GM19328 (cell line): Measurements from ENCODE around the gene EIF4G1.
A peak's percentile ranks its signal among the peaks of the same experiment; 100 is the strongest.

Experiments
- ATAC-seq: cut with Tn5 transposase; IDR thresholded peaks from one replicate; pipeline ENCODE4 v1.9.1; 2021; ENCODE audit warnings: mild to moderate bottlenecking, moderate library complexity; ENCODE audit not compliant: unreplicated experiment

EIF4G1 gene

DNA sequence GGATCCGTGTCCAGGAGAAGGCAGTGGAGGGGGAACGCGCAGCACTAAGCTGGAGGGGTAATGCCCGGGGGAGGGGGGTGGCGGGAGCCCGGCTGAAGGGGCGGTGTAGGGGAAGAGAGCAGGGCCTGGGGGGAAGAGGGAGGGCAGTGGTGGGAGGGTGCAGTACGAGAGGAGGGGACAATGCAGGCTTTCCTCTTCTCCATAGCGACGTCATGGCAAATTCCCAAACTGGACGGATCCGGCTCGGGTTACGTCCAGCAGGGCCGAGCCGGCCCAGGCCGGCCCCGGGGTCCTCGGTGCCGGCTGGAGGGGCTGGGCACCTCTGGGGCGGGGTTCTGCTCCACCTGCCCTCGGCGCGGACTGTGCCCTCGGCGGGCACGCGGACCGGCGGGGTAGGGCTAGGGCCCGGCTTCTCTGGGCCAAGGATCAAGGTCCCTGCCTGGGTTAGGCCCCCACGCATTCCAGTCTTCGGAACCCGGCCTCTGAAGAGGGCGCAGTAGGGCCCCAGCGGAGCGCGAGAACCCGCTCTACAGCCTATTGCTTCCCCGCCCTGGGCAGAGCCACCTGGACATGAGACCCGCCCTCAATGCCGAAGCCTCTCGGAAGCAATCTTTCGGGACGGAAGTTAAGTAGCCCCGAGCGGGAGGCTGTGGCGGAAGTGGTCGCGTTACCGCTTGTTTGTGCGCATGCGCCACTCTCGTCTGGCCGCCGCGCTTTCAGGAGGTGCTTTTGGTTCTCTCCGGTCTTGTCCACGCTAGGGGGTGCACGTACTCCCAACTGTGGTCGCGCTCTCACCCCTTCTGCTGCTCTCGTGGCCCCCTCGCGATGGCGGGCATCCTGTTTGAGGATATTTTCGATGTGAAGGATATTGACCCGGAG is 48.5 kb downstream of the EIF4G1 start:
- ATAC-seq: peak; percentile 79

DNA sequence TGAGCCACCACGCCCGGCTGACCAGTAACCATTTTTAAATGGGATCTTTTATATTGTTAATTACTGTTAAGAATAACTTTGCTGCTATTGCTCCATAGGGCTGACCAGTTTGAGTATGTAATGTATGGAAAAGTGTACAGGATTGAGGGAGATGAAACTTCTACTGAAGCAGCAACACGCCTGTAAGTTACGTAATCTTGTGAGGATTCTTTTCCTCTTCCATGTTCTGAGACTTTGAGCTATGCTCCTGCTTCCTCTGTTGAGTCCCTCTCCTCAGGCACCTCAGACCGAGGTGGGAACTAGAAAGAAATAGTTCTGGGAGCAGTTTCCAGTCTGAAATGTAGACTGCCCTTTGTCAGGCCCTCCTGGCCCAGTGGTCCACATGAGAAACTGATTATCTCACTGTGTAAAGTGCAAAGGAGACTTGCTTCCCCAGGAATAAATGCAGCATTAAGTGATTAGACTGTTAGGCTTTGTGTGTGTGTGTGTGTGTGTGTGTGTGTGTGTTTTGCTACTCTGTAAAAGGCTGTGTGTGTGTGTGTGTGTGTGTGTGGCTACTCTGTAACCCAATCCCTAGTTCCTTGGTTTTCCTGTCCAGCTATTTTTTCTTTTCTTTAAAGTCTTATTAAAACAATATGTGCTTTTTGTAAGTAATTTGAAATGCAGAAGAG is 52.3 kb downstream of the EIF4G1 start:
- no peak for ATAC-seq

DNA sequence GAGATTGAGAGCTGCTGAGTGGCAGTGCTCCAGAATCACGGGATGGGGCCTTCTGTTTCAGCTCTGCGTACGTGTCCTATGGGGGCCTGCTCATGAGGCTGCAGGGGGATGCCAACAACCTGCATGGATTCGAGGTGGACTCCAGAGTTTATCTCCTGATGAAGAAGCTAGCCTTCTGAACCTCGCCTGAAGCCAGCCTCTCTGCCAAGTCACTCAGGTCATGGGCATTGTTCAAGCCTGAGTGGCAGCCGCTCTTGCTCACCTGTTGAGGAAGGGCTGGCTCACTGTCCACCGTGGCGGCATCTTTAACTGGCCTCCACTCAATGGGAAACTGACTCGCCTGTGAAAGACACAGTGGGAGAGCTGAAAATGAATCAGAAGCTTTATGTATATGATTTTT is 53.7 kb downstream of the EIF4G1 start:
- ATAC-seq: no peak

DNA sequence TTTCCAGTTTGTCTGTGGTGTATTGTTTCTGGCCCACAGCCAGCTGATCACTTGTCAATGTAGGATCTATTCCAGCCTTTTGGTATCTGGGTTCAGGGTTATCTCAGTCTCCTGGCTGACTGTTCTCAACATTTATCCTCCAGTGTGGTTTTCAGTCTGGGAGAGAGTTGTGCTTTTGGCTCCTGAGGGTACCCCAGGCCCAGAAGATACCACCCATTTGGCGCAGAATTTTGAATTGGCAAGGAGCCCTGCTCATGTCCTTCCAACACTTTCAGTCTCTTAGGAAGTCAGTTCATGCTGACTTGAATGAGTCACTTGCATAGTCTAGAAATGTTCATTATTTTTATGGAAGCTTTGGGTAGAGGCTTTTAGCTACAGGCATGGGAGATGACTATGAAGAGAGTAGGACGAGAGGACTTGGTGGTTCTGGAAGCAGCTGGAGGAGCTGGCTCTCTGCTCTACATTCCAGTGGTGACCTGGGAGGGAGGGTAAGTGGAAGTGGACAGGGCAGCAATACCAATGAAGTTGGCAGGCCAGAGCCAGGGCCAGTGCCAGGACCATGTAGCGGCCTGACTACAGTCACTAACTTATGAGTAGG is 54.3 kb downstream of the EIF4G1 start:
- no peak for ATAC-seq

DNA sequence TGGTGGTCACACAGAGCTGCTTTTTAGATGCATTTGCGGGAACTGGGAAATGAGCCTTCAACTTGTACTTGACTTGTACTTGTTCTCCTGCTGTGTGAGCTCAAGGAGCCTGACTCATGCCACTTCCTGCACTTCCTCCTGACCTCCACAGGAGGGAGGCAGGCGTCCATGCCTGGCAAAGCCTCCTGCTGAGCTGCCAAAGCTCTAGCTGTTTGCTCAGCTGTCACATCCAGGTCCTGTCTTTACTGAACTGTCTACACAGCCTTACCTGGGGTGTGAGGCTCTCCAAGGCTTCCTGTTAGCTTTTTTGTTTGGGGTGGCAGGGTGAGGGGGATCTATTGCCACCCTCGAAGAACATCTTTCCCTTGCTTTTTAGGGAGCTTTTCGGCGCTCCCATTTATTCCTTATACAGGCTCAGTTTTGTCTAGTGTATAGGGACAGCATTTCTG is 57.2 kb downstream of the EIF4G1 start:
- ATAC-seq: peak; percentile 53

DNA sequence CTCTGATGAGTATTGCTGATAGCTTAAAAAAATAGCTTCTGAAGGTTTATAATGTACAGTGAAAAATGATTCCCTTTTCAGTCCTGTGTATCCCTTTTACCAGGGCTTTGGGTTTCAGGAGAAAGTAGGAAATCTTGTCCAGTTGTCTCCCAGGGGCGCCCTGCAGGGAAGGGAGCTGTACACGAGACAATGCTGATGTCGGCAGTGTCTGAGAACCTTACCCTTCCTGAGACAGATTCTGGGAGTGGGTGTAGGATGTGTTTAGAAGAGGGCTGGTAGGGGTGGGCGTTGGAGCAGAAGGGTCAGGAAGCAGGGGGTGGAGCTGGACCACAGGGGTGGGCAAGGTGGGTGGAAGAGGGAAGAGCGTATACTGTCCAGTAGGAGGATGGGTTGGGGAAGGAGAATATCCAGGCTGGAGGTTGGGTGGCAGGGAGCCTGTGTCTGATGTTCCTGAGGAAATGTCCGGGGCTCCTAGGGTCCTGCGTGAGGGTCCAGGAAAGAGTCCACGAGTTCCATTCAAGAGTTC is 58.0 kb downstream of the EIF4G1 start:
- no peak for ATAC-seq

DNA sequence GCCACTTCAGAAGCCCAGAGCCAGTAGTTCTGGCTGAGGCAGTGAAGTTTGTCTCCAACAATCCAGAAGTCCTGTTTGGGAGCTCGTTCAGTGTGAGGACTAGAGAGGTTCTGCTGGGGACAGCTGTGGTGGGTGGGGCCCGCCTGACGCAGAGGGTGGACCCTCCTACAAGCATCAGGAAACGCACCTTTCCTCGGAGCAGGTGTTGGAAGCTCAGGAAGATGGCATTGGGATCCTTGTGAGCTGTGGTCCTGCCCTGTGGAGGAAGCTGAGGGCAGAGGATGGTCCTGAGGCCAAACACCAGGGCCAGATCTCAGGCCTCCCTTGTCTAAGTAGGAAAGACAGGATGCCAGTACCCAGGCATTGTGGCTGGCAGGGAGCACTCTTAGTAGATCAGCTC is 58.5 kb downstream of the EIF4G1 start:
- ATAC-seq: no peak

DNA sequence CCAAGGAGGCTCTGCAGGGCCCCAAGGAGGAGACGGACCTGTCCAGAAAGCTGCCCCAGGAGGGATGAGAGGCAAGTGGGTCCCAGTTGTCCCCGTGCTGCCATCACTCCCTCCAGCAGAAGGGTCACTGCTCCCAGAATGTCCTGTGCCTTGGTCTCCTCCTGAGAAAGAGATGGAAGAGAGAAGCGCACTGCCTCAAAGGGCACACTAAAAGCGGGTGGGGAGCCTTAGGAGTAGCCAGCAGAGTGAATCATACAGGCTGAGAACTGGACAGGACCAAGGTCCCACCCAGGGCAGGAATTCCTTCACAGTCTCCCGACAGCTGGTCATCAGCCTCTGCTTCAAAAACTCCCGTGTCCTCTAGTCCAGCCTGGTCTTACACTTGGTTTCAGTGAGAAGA is 59.0 kb downstream of the EIF4G1 start:
- ATAC-seq: no peak

DNA sequence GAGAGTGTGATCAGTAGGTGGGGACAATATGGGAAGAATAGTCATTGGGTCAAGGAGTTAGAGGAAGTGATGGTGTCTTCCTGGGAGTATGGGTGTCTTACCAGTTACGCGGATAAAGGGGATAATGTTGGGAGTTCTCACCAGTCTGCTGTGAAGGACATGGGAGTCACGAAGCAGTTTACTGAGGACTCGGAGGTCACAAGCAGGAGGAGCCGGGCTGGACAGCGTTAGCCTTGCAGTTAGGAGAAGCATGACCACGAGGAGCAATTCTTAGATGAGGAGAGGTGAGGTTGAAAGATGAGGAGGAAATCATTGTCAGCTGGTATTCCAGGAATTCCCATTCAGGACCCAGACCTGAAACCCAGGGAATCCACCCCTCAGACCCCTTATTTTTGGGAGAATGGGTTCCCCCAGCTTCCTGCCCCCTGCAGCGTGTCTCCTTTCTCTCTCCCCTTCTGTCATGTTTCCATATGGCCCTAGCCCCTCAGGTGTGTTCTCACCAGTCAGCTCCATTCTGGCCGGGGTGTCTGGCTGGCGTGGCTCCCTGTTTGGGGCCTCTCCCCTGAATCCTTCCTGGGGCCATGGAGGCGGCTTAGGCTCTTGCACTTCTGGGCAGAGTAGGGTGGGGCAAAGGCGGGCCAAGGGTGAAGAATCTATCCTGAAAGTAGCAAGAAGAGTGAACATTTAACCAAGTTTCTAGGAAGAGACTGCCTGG is 61.5 kb downstream of the EIF4G1 start:
- ATAC-seq: no peak

DNA sequence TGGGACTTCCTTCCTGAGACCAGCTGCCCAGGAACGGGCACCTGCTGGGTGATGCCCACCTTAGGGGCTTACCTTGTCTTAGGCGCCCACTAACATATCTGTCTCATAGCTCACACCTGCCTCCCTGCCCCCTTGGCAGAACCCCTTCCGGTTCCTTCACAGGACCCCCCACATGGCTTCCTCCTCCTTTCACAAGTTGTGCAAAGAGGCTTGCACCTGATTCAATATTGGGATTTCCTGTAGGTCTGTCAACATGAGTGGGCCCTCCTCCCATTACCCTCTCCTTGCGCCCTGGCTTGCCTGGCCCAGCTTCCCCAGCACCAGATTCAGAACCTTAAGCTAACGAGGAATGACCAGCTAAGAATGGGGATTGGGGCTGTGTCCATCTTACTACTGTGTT is 63.0 kb downstream of the EIF4G1 start:
- no peak for ATAC-seq

DNA sequence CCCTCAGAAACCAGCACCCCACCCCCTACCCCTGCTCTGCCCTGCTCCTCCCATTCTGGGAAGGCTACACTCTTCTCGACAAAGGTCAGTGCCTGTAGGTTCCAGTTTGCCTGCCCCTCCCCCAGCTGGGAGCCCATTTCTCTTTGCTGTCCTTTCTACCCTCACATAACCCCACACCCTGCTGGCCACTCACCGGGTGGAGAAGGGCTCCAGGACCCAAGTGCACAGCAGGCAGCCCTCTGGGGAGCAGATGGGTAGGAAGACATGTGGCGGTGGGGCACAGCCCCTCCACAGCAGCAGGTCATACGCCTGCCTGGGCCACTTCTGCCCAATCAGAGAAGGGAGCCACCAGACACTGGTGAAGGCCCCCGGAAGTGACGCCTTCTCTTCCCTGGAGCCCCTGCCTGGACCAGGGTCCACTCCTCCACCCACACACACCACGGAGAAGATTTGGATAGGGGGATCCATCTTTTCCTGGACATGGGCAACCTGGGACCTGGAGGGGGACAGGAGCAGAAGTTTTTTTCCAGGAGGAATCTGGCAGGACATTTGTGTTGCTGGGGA is 63.6 kb downstream of the EIF4G1 start, which contains the start of gene THPO:
Gene THPO, minus strand, starts transcription at position 326 of the 564 bp plus-strand sequence. CDS start 1,948 bp downstream, outside the sequence.
- ATAC-seq: no peak

DNA sequence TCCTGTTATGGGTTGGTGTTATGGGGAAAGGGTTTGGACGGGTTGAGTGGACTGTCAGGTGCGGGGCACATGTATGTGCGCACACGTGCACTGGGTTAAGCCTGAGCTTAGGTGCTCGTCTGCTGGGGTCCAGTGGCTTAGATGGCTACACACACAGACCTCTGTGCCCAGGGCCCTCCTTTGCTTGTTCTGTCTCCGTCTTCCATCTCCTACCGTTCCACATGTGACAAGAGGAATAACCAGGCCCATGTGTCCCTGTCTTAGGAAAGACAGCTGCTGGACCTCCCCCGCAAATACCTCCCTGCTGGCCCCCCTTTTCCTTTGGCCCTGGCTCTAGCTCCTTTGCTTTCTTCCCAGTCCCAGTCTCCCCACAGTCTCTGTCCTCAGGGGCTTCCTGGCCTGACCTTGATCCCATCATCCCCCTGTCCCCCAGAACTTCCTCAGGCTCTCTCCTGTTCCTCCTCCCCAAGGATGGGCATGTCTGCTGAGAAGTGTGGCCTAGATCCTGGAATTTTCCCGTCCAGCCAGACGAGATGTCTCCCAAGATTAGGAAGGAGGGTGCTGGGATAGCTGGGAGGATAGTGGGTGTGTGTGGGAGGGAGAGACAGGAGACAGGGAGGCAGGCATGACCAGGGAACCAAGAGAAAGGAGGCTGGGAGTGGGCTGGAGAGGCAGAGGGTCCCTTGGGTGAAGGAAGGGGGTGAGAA is 64.4 kb downstream of the EIF4G1 start:
- no peak for ATAC-seq

DNA sequence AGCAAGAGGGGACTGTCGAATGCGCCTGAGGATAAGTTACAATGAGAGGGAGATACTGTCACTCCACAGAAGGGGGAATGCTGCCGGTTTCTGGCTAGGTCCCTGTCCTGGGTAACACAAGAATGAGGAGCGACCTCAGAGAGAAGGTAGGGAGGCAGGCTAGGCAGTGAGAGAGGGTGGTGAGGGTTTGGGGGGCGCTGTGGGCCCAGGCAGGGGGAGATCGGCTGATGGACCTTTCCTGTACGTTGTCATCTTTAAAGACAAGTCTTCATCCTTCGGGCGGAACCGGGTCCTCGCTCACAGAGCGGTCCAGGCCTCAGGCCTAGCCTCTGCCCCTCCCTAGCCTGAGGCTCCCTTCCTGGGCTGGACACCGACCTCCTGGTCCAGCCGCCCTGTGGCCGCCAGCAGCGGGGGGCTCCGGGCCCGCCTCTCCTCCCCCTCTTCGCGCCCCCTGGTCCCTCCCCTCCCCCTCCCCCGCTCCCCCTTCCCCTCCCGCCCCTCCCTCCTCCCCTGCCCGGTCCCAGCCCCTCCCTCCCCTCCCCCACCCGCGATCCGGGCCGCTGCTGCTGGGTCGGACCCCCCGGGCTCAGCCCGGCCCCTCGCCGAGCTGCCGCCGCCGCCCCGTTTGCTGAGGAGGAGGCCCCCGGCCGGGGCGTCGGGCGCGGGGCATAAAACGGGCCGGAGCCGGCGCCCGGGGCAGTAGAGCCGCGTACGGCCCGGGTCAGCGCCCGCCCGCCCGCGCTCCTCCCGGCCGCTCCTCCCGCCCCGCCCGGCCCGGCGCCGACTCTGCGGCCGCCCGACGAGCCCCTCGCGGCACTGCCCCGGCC is 65.2 kb downstream of the EIF4G1 start, which contains the start of gene CHRD:
Gene CHRD, plus strand, starts transcription at position 697 of the 827 bp plus-strand sequence. CDS start 265 bp downstream, outside the sequence.
- ATAC-seq: no peak

DNA sequence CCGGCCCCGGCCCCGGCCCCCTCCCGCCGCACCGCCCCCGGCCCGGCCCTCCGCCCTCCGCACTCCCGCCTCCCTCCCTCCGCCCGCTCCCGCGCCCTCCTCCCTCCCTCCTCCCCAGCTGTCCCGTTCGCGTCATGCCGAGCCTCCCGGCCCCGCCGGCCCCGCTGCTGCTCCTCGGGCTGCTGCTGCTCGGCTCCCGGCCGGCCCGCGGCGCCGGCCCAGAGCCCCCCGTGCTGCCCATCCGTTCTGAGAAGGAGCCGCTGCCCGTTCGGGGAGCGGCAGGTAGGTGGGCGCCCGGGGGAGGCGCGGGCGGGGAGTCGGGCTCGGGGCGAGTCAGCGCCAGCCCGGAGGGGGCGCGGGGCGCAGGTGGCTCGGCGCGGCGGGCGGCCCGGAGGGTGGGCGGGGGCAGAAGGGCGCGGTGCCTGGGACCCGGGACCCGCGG is 65.8 kb downstream of the EIF4G1 start:
- no peak for ATAC-seq

DNA sequence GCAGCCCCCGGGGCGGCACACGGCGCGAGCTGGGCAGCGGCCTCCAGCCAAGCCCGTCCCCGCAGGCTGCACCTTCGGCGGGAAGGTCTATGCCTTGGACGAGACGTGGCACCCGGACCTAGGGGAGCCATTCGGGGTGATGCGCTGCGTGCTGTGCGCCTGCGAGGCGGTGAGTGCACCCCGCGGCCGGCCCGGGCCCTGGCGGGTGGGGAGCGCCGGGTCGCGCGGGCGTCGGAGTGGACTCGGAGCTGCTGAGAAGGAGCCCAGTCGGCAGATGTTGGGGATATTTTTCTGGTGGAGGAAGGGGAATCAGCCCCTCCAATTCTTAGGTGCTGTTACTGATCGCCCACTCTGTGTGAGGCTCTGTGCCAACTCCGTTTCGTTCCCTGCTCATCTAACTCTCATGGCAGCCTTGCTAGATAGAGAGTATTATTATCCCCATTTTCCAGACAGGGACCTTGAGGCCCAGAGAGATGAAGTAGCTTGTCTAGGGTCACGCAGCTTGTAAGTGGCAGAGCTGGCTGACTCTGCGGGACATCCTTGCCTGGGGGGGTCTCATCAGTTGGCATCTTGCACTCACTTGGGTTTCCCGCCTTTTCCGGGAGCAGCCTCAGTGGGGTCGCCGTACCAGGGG is 66.3 kb downstream of the EIF4G1 start:
- no peak for ATAC-seq

DNA sequence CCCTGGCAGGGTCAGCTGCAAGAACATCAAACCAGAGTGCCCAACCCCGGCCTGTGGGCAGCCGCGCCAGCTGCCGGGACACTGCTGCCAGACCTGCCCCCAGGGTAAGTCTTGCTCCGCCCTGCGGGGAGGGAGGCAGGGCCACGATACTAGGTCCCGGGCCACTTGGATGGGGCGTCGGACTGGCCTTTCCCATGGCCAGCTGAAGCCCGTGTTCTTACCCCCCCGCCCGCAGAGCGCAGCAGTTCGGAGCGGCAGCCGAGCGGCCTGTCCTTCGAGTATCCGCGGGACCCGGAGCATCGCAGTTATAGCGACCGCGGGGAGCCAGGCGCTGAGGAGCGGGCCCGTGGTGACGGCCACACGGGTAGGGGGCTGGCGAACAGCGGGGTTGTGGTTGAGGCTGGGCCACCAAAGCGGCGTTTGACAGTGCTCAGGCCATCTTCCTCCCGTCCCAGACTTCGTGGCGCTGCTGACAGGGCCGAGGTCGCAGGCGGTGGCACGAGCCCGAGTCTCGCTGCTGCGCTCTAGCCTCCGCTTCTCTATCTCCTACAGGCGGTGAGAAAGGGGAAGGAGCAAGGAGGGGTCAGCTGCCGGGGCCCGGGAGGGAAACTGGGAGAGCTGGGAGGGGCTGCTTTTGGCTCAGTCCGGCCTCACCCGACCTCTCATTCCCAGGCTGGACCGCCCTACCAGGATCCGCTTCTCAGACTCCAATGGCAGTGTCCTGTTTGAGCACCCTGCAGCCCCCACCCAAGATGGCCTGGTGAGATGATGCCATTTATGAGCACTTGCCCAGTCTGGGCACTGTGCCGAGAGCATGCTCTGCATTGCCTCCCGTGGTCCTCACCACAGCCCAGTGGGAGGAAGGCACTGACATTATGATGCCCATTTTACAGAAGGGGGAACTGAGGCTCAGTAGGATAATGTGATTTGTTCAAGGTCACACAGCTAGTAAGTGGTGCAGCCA is 67.1 kb downstream of the EIF4G1 start:
- ATAC-seq: no peak

DNA sequence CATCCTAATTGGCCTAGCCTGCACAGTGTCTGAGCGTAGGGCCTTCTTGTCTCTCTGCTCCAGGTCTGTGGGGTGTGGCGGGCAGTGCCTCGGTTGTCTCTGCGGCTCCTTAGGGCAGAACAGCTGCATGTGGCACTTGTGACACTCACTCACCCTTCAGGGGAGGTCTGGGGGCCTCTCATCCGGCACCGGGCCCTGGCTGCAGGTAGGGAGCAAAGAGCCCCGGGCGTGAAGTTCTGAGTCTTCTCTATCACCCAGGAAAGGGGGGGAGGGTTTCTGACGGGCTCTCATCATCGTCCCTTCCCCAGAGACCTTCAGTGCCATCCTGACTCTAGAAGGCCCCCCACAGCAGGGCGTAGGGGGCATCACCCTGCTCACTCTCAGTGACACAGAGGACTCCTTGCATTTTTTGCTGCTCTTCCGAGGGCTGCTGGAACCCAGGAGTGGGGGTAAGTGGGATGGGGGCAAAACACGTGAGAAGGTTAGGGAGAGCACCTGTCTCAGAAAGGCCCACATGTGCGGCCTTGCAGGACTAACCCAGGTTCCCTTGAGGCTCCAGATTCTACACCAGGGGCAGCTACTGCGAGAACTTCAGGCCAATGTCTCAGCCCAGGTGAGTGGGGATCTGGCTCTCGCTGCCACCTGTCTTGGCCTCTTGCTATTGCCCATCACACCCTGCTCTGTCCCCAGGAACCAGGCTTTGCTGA is 68.1 kb downstream of the EIF4G1 start:
- no peak for ATAC-seq
